Gastrocnemius medialis (tissue), 4 donors: ENCODE results near the gene LHX3. TPM values are rescaled to one million over a fixed set of nuclear protein-coding genes. Genes with fewer than 3 reads are reported as not detected.

Source experiments
- ATAC-seq, 2 donors: fragments of 150-250 bp; one replicate each; pipeline ENCODE4 v1.9.1; 2016
- DNase-seq, 2 donors: peaks; one replicate each; pipeline ENCODE4 v3.0.0-alpha.2; 2019
- H3K27ac ChIP-seq, 4 donors: fragments of 200-600 bp; sonication (generic); 1 replicate in 1 of 4; 2 replicates in 3 of 4; pipeline ENCODE4 v1.5.1; 2016 to 2018; ENCODE audit warnings: mild to moderate bottlenecking in 2 of 4, moderate library complexity in 1 of 4
- H3K27me3 ChIP-seq, 3 donors: fragments of 200-600 bp; sonication (generic) in 2 of 3; 1 replicate in 1 of 3; 2 replicates in 2 of 3; pipeline versions ENCODE4 v1.5.1 to v1.6.0; 2016 to 2019; ENCODE audit warnings: mild to moderate bottlenecking in 1 of 3, moderate library complexity in 1 of 3
- H3K36me3 ChIP-seq, 2 donors: fragments of 200-600 bp; sonication (generic) in 1 of 2; one replicate each; pipeline ENCODE4 v1.5.1; 2017 to 2018
- H3K4me1 ChIP-seq, 2 donors: fragments of 200-600 bp; sonication (generic) in 1 of 2; one replicate each; pipeline ENCODE4 v1.5.1; 2016 to 2017; ENCODE audit warnings: mild to moderate bottlenecking in 2 of 2
- H3K4me3 ChIP-seq, 4 donors: fragments of 200-600 bp; sonication (generic) in 3 of 4; 1 replicate in 1 of 4; 2 replicates in 3 of 4; pipeline ENCODE4 v1.5.1; 2016 to 2019; ENCODE audit warnings: mild to moderate bottlenecking in 2 of 4
- H3K9me3 ChIP-seq, 3 donors: fragments of 200-600 bp; sonication (generic) in 2 of 3; 1 replicate in 1 of 3; 2 replicates in 2 of 3; pipeline ENCODE4 v1.5.1; 2016 to 2019
- POLR2A ChIP-seq, 2 donors: fragments of 450-650 bp; IDR thresholded peaks; one replicate each; pipeline ENCODE4 v1.6.1; 2017; ENCODE audit warnings: antibody characterized with exemption in 2 of 2, mild to moderate bottlenecking in 2 of 2, moderate library complexity in 2 of 2
- in situ Hi-C, 4 donors: fragments of 200-750 bp; cut with MboI; loops; one replicate each; pipeline versions ENCODE4 v1.15.0 to v1.8.0; 2017; ENCODE audit warnings: low sequenced_read_pairs in 4 of 4
- intact Hi-C: fragments of 100-400 bp; cut with DNase I; formaldehyde crosslinking; loops from one replicate; pipeline ENCODE4 v1.15.1; 2023; ENCODE audit warnings: low total_unique reads
- total RNA-seq, 4 donors: library from RNA; depleted of rRNA; stranded (reverse); fragments of >200 nt; gene quantifications; one replicate each; pipeline versions ENCODE4 v1.1.0 to v1.2.3, GENCODE V29; 2016
- TF ChIP-seq, protein P1 (sequence below), 5 experiments: fragments of 450-650 bp in 3 of 5; fragments of 200-600 bp in 2 of 5; sonication (generic) in 2 of 5; IDR thresholded peaks in 4 of 5; conservative IDR thresholded peaks in 1 of 5; 1 replicate in 4 of 5; 2 replicates in 1 of 5; pipeline ENCODE4 v1.5.1; 2016 to 2019; ENCODE audit warnings: antibody characterized with exemption in 5 of 5, mild to moderate bottlenecking in 3 of 5, moderate library complexity in 3 of 5

LHX3 gene
- total RNA-seq, 4 donors from 2014 or later, result not detected

GRCh38 chr9:136231478-136232297, 26.8 kb upstream of the LHX3 start:
- Histone ChIP-seq H3K4me1 (no peaks in the 10 kb centered on the region), H3K27ac (no peak overlapping the region), H3K27me3 (no peaks in the 10 kb centered on the region), H3K9me3 (no peaks in the 10 kb centered on the region), H3K36me3 (peaks cover 0 to 6% of the 10 kb centered on the region in 2 donors), H3K4me3 (no peak overlapping the region)
- in situ Hi-C loops, result no loop called here
- TF ChIP-seq, protein P1, sequence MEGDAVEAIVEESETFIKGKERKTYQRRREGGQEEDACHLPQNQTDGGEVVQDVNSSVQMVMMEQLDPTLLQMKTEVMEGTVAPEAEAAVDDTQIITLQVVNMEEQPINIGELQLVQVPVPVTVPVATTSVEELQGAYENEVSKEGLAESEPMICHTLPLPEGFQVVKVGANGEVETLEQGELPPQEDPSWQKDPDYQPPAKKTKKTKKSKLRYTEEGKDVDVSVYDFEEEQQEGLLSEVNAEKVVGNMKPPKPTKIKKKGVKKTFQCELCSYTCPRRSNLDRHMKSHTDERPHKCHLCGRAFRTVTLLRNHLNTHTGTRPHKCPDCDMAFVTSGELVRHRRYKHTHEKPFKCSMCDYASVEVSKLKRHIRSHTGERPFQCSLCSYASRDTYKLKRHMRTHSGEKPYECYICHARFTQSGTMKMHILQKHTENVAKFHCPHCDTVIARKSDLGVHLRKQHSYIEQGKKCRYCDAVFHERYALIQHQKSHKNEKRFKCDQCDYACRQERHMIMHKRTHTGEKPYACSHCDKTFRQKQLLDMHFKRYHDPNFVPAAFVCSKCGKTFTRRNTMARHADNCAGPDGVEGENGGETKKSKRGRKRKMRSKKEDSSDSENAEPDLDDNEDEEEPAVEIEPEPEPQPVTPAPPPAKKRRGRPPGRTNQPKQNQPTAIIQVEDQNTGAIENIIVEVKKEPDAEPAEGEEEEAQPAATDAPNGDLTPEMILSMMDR (IDR thresholded peaks at IDR 0.05 in 4 of 5, conservative IDR thresholded peaks at IDR 0.05 in 1 of 5), result no peak
- no peak for TF ChIP-seq POLR2A (IDR thresholded peaks at IDR 0.05)
- intact Hi-C loops, result no loop called here
- no peak for DNase-seq
- no peak for ATAC-seq

DNA sequence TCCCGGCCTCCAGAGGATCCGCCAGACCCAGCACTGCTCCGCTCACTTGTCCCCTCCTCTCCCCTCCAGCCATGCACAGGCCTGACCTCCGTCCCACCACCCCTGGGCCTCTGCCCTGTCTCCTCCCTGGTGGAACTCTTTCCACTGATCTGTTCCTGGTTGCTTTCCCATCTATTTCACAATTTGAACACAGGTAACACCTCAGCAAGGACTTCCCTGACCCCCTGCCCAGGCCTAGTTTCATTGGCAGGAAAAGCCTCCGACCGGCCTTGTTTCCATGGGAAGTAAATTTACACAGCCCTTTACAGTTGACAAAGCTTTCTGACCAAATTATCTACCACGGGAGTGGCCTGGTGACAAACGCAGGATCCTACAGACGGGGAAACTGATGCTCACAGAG, 25.8 kb upstream of the LHX3 start:
- intact Hi-C loops, result no loop called here
- no peak overlapping the region for H3K4me3 ChIP-seq
- DNase-seq (no peak), ATAC-seq (no peak)
- TF ChIP-seq, protein P1 (IDR thresholded peaks at IDR 0.05 in 4 of 5, conservative IDR thresholded peaks at IDR 0.05 in 1 of 5), result no peak
- no peak for TF ChIP-seq POLR2A (IDR thresholded peaks at IDR 0.05)
- in situ Hi-C loops, result no loop called here
- H3K27me3 ChIP-seq, result no peaks in the 10 kb centered on the region
- H3K4me1 ChIP-seq, result no peaks in the 10 kb centered on the region
- no peak overlapping the region for H3K27ac ChIP-seq
- H3K36me3 ChIP-seq, result no peaks in the 10 kb centered on the region
- H3K9me3 ChIP-seq, result no peaks in the 10 kb centered on the region

- TF ChIP-seq POLR2A (IDR thresholded peaks at IDR 0.05), result no peak
- TF ChIP-seq, protein P1 (IDR thresholded peaks at IDR 0.05 in 4 of 5, conservative IDR thresholded peaks at IDR 0.05 in 1 of 5), result no peak
- no peak overlapping the region for H3K4me3 ChIP-seq
- ATAC-seq (no peak), DNase-seq (no peak)
- in situ Hi-C loops (no loop called here), intact Hi-C loops (no loop called here)
- H3K9me3 ChIP-seq, result no peaks in the 10 kb centered on the region
- no peaks in the 10 kb centered on the region for H3K36me3 ChIP-seq
- no peak overlapping the region for H3K27ac ChIP-seq
- H3K4me1 ChIP-seq, result no peaks in the 10 kb centered on the region
- H3K27me3 ChIP-seq, result no peaks in the 10 kb centered on the region
Observed at GRCh38 chr9:136230365-136230764, 25.4 kb upstream of the LHX3 start.

- in situ Hi-C loops (no loop called here), intact Hi-C loops (no loop called here)
- TF ChIP-seq POLR2A (IDR thresholded peaks at IDR 0.05), result no peak
- TF ChIP-seq, protein P1 (IDR thresholded peaks at IDR 0.05 in 4 of 5, conservative IDR thresholded peaks at IDR 0.05 in 1 of 5), result no peak
Observed at GRCh38 chr9:136229096-136230065, 24.5 kb upstream of the LHX3 start.

More at GRCh38 chr9:136229096-136230065, 24.5 kb upstream of the LHX3 start:
- no peaks in the 10 kb centered on the region for H3K9me3 ChIP-seq
- ATAC-seq (no peak), DNase-seq (no peak)
- H3K4me3 ChIP-seq, result no peak overlapping the region
- H3K27me3 ChIP-seq, result no peaks in the 10 kb centered on the region
- H3K36me3 ChIP-seq, result no peaks in the 10 kb centered on the region
- H3K4me1 ChIP-seq, result no peaks in the 10 kb centered on the region
- H3K27ac ChIP-seq, result no peak overlapping the region
